GM18868 (cell line): Measurements from ENCODE around the gene B3GNT9.
A peak's percentile ranks its signal among the peaks of the same experiment; 100 is the strongest.

ENCODE experiments used
- ATAC-seq: cut with Tn5 transposase; IDR thresholded peaks from one replicate; pipeline ENCODE4 v1.9.1; 2021; ENCODE audit warnings: mild to moderate bottlenecking, moderate library complexity; ENCODE audit not compliant: unreplicated experiment

B3GNT9 gene

GRCh38 chr16:67150833-67151396 is at the start of gene B3GNT9:
TSS of gene B3GNT9 (minus strand) at chr16:67150998. CDS start at chr16:67150485, 513 bp downstream.
- ATAC-seq = peak; percentile 68

GRCh38 chr16:67200491-67200890 is 49.7 kb upstream of the B3GNT9 start:
- no peak for ATAC-seq

GRCh38 chr16:67199808-67200198 is 49.0 kb upstream of the B3GNT9 start:
- ATAC-seq = no peak

- ATAC-seq = no peak
These were observed 48.4 kb upstream of the B3GNT9 start, which contains the start of gene ELMO3 for GRCh38 chr16:67199011-67199807. TSS of gene ELMO3 (plus strand) at chr16:67199131. CDS start at chr16:67199327, 196 bp downstream.

- ATAC-seq = no peak
These were observed 47.5 kb upstream of the B3GNT9 start for GRCh38 chr16:67198238-67198734.

- no peak for ATAC-seq
These were observed 46.9 kb upstream of the B3GNT9 start for GRCh38 chr16:67197704-67198103.

GRCh38 chr16:67196881-67197280 is 46.1 kb upstream of the B3GNT9 start:
- no peak for ATAC-seq

- no peak for ATAC-seq
These were observed 44.9 kb upstream of the B3GNT9 start for GRCh38 chr16:67195676-67196075.

GRCh38 chr16:67194260-67194659 is 43.5 kb upstream of the B3GNT9 start:
- ATAC-seq = no peak

GRCh38 chr16:67193536-67193935 is 42.7 kb upstream of the B3GNT9 start:
- no peak for ATAC-seq

- ATAC-seq = no peak
These were observed 42.1 kb upstream of the B3GNT9 start for GRCh38 chr16:67192781-67193361.

GRCh38 chr16:67191995-67192681 is 41.3 kb upstream of the B3GNT9 start, which contains the start of gene E2F4:
TSS of gene E2F4 (plus strand) at chr16:67192155. CDS start at chr16:67192228, 73 bp downstream.
- peak; percentile 94 for ATAC-seq

GRCh38 chr16:67191411-67191994 is 40.7 kb upstream of the B3GNT9 start:
- ATAC-seq = no peak

GRCh38 chr16:67190448-67191399 is 39.9 kb upstream of the B3GNT9 start:
- ATAC-seq = no peak

- ATAC-seq = no peak
These were observed 39.2 kb upstream of the B3GNT9 start, which contains the start of gene EXOC3L1 for GRCh38 chr16:67190041-67190440. TSS of gene EXOC3L1 (minus strand) at chr16:67190136. CDS start at chr16:67189676, 460 bp downstream.

- ATAC-seq = no peak
These were observed 38.0 kb upstream of the B3GNT9 start for GRCh38 chr16:67188798-67189197.

- ATAC-seq = no peak
These were observed 37.5 kb upstream of the B3GNT9 start for GRCh38 chr16:67188323-67188722.

- no peak for ATAC-seq
These were observed 36.5 kb upstream of the B3GNT9 start for GRCh38 chr16:67187175-67187890.

- ATAC-seq = no peak
These were observed 35.8 kb upstream of the B3GNT9 start for GRCh38 chr16:67186550-67186950.
